Activated effector memory CD4-positive, alpha-beta T cell treated with Interleukin-2 at 50 U/mL for 16 hours (primary cell): Measurements from ENCODE around the gene ARHGAP10.

Experiments
- DNase-seq: peaks from one replicate; pipeline ENCODE4 v3.0.0-alpha.2; 2020

ARHGAP10 gene

GRCh38 chr4:148006001-148006400 lies 274.1 kb downstream of the ARHGAP10 start:
- DNase-seq = no peak

GRCh38 chr4:148007314-148007760 lies 275.4 kb downstream of the ARHGAP10 start:
- no peak for DNase-seq

GRCh38 chr4:148007792-148008191 lies 275.9 kb downstream of the ARHGAP10 start:
- DNase-seq = no peak

- DNase-seq = no peak
These were observed 283.2 kb downstream of the ARHGAP10 start for GRCh38 chr4:148015058-148015457.

- no peak for DNase-seq
These were observed 283.6 kb downstream of the ARHGAP10 start for GRCh38 chr4:148015468-148015867.

GRCh38 chr4:148016063-148016637 lies 284.3 kb downstream of the ARHGAP10 start:
- no peak for DNase-seq

- DNase-seq = no peak
These were observed 285.9 kb downstream of the ARHGAP10 start for GRCh38 chr4:148017801-148018200.

GRCh38 chr4:148021686-148022085 lies 289.8 kb downstream of the ARHGAP10 start:
- no peak for DNase-seq

- DNase-seq = no peak
These were observed 291.1 kb downstream of the ARHGAP10 start for GRCh38 chr4:148022975-148023374.

- no peak for DNase-seq
These were observed 291.8 kb downstream of the ARHGAP10 start for GRCh38 chr4:148023512-148024181.

GRCh38 chr4:148025981-148026380 lies 294.1 kb downstream of the ARHGAP10 start:
- DNase-seq = no peak

GRCh38 chr4:148027201-148027600 lies 295.3 kb downstream of the ARHGAP10 start:
- DNase-seq = no peak

GRCh38 chr4:148029781-148030180 lies 297.9 kb downstream of the ARHGAP10 start:
- no peak for DNase-seq

GRCh38 chr4:148030193-148030873 lies 298.4 kb downstream of the ARHGAP10 start:
- DNase-seq = no peak

GRCh38 chr4:148034813-148035212 lies 302.9 kb downstream of the ARHGAP10 start:
- no peak for DNase-seq

GRCh38 chr4:148041606-148042329 lies 309.9 kb downstream of the ARHGAP10 start:
- DNase-seq = no peak

- DNase-seq = no peak
These were observed 312.4 kb downstream of the ARHGAP10 start for GRCh38 chr4:148044089-148044911.

- DNase-seq = no peak
These were observed 313.0 kb downstream of the ARHGAP10 start for GRCh38 chr4:148044912-148045352.

GRCh38 chr4:148048598-148048997 lies 316.7 kb downstream of the ARHGAP10 start:
- DNase-seq = no peak

GRCh38 chr4:148051403-148051802 lies 319.5 kb downstream of the ARHGAP10 start:
- no peak for DNase-seq

- DNase-seq = no peak
These were observed 320.6 kb downstream of the ARHGAP10 start for GRCh38 chr4:148052448-148052847.

- DNase-seq = no peak
These were observed 321.6 kb downstream of the ARHGAP10 start for GRCh38 chr4:148053298-148054003.
